DOHH2 (cell line): ENCODE data around the gene TBC1D4.

ENCODE experiments used
- H3F3A ChIP-seq: fragments of 200-600 bp; sonication (generic), shearing (Covaris generic); 2 replicates; pipeline ENCODE4 v1.6.0; 2016; ENCODE audit warnings: antibody characterized with exemption, mild to moderate bottlenecking; ENCODE audit not compliant: control insufficient read depth, insufficient read depth
- H3K27ac ChIP-seq: fragments of 200-600 bp; sonication (generic); 2 replicates; pipeline ENCODE4 v1.5.1; 2014; ENCODE audit warnings: low read depth, mild to moderate bottlenecking, low read length, moderate library complexity
- H3K27me3 ChIP-seq: fragments of 200-600 bp; sonication (generic); 2 replicates; pipeline ENCODE4 v1.6.1; 2014; ENCODE audit warnings: mild to moderate bottlenecking, low read length, mixed read lengths; ENCODE audit not compliant: control insufficient read depth
- H3K36me3 ChIP-seq: fragments of 200-600 bp; sonication (generic); 2 replicates; pipeline ENCODE4 v1.6.1; 2014; ENCODE audit warnings: mild to moderate bottlenecking, low read length, moderate library complexity, mixed read lengths; ENCODE audit not compliant: control insufficient read depth
- H3K4me1 ChIP-seq: fragments of 200-600 bp; sonication (generic); 2 replicates; pipeline ENCODE4 v1.6.1; 2014; ENCODE audit warnings: mild to moderate bottlenecking, low read length, mixed read lengths; ENCODE audit not compliant: control insufficient read depth
- H3K4me2 ChIP-seq: fragments of 200-600 bp; sonication (generic); 2 replicates; pipeline ENCODE4 v1.6.0; 2014; ENCODE audit warnings: mild to moderate bottlenecking, low read length, moderate library complexity
- H3K4me3 ChIP-seq: fragments of 200-600 bp; sonication (generic); 2 replicates; pipeline ENCODE4 v1.5.1; 2014; ENCODE audit warnings: mild to moderate bottlenecking, low read length, mixed read lengths
- H3K79me2 ChIP-seq: fragments of 200-600 bp; sonication (generic); 2 replicates; pipeline ENCODE4 v1.6.1; 2014; ENCODE audit warnings: mild to moderate bottlenecking, low read length, mixed read lengths; ENCODE audit not compliant: control insufficient read depth
- H3K9me2 ChIP-seq: fragments of 200-600 bp; sonication (generic); replicated peaks from 2 replicates; pipeline ENCODE4 v1.6.1; 2014; ENCODE audit warnings: mild to moderate bottlenecking, low read length, mixed read lengths; ENCODE audit not compliant: control insufficient read depth
- H3K9me3 ChIP-seq: fragments of 200-600 bp; sonication (generic); 2 replicates; pipeline ENCODE4 v1.6.1; 2014; ENCODE audit warnings: antibody characterized with exemption, low read length, mixed read lengths; ENCODE audit not compliant: control insufficient read depth, insufficient read depth
- H4K20me1 ChIP-seq: fragments of 200-600 bp; sonication (generic); 2 replicates; pipeline ENCODE4 v1.6.0; 2014; ENCODE audit warnings: low read depth, mild to moderate bottlenecking, antibody characterized with exemption, low read length, moderate library complexity; ENCODE audit not compliant: control insufficient read depth, insufficient read depth
- EZH2phosphoT487 ChIP-seq: fragments of 200-600 bp; sonication (generic); IDR thresholded peaks from 2 replicates; pipeline ENCODE4 v1.6.1; 2017; ENCODE audit warnings: borderline replicate concordance, mild to moderate bottlenecking, antibody characterized with exemption, low read length, moderate library complexity, mixed read lengths
- TF ChIP-seq, protein P1 (sequence below): fragments of 200-600 bp; sonication (generic); IDR thresholded peaks from one replicate; pipeline ENCODE4 v1.5.1; 2014; ENCODE audit warnings: antibody characterized with exemption, mild to moderate bottlenecking, low read depth, low read length; ENCODE audit not compliant: poor library complexity, severe bottlenecking

TBC1D4 gene

DNA sequence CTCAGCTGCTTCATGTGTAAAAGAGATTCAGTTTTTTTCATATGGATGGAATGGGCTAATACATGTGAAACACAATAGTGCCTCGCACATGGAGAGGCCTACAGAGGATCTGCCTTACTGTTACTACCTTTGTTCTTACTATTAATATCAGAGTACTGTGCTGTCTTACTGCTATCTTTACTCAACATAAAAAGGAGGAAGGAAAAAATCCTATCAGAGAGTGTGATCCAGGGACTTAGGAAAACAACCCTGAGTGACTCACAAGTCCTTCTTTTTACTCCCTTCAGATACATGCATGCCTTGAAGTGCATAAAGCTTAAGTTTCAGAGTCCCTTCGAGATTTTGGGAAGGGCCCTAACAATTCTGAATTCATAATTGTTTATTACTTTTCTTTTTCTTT, 136.8 kb downstream of the TBC1D4 start:
- Histone ChIP-seq H4K20me1 (no peaks in the 10 kb centered on the region), H3K4me3 (no peak overlapping the region), H3K4me2 (no peak overlapping the region), H3K79me2 (no peaks in the 10 kb centered on the region), H3K9me2 (no peaks in the 10 kb centered on the region), H3F3A (peaks cover 8% of the 10 kb centered on the region), H3K9me3 (no peaks in the 10 kb centered on the region), H3K36me3 (peaks cover 85% of the 10 kb centered on the region), H3K27ac (no peak overlapping the region), H3K27me3 (no peaks in the 10 kb centered on the region), H3K4me1 (no peaks in the 10 kb centered on the region)
- TF ChIP-seq, protein P1, sequence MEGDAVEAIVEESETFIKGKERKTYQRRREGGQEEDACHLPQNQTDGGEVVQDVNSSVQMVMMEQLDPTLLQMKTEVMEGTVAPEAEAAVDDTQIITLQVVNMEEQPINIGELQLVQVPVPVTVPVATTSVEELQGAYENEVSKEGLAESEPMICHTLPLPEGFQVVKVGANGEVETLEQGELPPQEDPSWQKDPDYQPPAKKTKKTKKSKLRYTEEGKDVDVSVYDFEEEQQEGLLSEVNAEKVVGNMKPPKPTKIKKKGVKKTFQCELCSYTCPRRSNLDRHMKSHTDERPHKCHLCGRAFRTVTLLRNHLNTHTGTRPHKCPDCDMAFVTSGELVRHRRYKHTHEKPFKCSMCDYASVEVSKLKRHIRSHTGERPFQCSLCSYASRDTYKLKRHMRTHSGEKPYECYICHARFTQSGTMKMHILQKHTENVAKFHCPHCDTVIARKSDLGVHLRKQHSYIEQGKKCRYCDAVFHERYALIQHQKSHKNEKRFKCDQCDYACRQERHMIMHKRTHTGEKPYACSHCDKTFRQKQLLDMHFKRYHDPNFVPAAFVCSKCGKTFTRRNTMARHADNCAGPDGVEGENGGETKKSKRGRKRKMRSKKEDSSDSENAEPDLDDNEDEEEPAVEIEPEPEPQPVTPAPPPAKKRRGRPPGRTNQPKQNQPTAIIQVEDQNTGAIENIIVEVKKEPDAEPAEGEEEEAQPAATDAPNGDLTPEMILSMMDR = no peak
- TF ChIP-seq EZH2phosphoT487 = no peak

DNA sequence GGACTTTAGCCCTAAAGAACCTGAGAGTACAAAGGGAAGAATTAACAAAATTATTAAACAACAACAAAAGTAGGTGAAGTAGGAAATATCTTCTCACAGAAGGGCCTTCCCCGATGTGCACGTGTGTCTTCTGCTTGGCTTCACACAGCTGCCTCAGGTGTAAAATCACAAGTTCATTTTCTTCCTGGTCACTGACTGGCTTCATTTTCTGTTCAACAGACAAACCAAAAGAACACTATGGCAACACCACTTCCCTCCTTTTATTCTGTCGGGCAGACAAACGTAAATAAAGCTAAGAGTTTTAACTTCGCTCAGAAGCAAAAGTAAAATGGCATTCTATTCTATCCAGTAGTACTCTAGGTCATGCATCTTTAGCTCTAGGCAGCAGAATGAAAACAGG, 140.9 kb downstream of the TBC1D4 start:
- TF ChIP-seq, protein P1 = no peak
- no peak for TF ChIP-seq EZH2phosphoT487
- H3K79me2 ChIP-seq = no peaks in the 10 kb centered on the region
- no peaks in the 10 kb centered on the region for H4K20me1 ChIP-seq
- no peak overlapping the region for H3K4me3 ChIP-seq
- no peaks in the 10 kb centered on the region for H3K27me3 ChIP-seq
- peaks cover 2% of the 10 kb centered on the region; the same call in 1 of the 2 replicates for H3F3A ChIP-seq
- H3K36me3 ChIP-seq = peaks cover 87% of the 10 kb centered on the region
- H3K9me3 ChIP-seq = no peaks in the 10 kb centered on the region
- no peaks in the 10 kb centered on the region for H3K9me2 ChIP-seq
- H3K27ac ChIP-seq = no peak overlapping the region
- H3K4me1 ChIP-seq = no peaks in the 10 kb centered on the region
- no peak overlapping the region for H3K4me2 ChIP-seq

DNA sequence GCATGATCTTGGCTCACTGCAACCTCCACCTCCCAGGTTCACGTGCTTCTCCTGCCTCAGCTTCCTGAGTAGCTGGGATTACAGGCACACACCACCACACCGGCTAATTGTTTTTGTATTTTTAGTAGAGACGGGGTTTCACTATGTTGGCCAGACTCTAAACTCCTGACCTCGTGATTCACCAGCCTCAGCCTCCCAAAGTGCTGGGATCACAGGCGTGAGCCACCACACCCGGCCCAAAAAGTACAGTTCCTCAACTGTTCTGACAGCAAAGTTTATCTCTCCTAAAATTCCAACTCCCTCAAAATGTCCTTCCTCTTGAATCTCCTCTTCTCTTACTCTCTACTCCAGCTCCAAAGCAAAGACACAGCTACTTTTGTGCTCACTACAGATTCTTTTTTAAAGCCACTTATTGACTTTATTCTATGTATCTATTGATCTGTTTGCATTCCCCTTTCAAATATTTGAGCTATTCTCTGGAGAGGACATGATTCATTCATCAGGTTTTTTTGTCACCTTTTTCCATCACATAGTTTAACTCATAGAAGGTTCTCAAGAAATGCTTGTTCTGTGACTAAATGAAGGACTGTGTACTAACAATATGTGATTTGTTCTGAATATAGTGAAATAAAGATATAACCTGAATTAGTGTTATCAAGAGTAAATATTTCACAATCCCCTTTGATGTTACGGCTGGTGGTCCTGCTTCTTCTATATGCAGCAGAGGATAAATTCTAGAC, 142.2 kb downstream of the TBC1D4 start:
- Histone ChIP-seq H3F3A (peaks cover 2% of the 10 kb centered on the region; the same call in 1 of the 2 replicates), H3K79me2 (no peaks in the 10 kb centered on the region), H3K36me3 (peaks cover 89% of the 10 kb centered on the region), H3K9me2 (no peaks in the 10 kb centered on the region), H4K20me1 (no peaks in the 10 kb centered on the region), H3K4me3 (no peak overlapping the region), H3K4me1 (no peaks in the 10 kb centered on the region), H3K9me3 (no peaks in the 10 kb centered on the region), H3K27ac (no peak overlapping the region), H3K27me3 (no peaks in the 10 kb centered on the region), H3K4me2 (no peak overlapping the region)
- TF ChIP-seq, protein P1 = no peak
- TF ChIP-seq EZH2phosphoT487 = no peak
